Astrocyte of the spinal cord (primary cell): ENCODE results near the gene AGPAT2.
A peak's percentile ranks its signal among the peaks of the same experiment; 100 is the strongest.
"Not testable (repeated sequence)": the region's sequence is repeated elsewhere in the genome, so short reads cannot be mapped to it uniquely, and the experiment has no call there.

Experiments
- DNase-seq: peaks from one replicate; pipeline ENCODE4 v3.0.0; 2011; ENCODE audit warnings: low read depth, low spot score
- H3K4me3 ChIP-seq: 2 replicates; pipeline ENCODE4 v1.5.1; 2011; ENCODE audit warnings: low read depth, mild to moderate bottlenecking, low read length, moderate library complexity
- in situ Hi-C: cut with HindIII; loops from 2 replicates; pipeline ENCODE4 v1.10.0; 2017; ENCODE audit warnings: low sequenced_read_pairs
- TF ChIP-seq, protein P1 (sequence below): IDR thresholded peaks from 2 replicates; pipeline ENCODE4 v1.5.1; 2012; ENCODE audit warnings: low read depth, mild to moderate bottlenecking, low read length, inconsistent platforms

Gene AGPAT2

DNA sequence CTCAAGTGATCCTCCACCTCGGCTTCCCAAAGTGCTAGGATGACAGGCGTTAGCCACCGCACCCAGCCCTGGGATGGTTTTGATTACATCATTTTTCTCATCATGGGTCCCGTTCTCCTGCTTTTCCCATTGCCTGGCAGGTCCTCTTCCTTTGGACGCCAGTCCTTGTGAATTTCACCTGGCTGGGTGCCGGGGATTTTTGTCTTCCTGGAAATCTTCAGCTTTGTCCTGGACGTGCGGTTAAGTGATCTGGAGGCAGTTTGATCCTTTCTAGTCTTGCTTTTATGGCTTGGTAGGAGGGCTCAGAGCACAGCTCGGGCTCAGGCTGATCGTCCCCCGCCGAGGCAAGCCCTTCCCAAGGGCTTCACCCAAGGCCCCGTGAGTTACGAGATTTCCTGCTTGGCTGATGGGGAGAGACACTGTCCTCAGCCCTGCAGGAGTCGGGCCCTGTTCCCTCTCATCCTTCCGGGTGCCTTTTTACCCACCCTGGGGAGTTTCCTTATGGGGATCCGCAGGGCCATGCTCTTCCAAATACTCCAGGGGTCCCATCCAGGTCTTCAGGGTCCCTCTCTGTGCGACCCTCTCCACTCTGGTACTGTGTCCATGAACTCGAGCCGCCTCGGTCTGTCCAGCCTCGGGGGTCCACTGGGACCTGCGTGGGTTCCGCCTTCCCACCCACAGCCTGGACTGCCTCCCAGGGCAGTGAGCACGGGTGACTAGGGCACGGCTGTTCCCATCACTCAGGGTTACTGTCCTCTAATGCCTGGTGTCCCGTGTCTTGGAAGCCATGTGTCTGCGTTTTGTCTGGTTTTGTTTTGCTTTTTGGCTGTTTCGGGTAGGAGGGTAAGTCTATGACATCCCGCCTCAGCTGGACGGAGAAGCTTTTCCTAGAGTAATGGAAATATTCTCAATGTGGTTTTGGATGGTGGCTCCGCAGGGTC, 46.8 kb downstream of the AGPAT2 start:
- in situ Hi-C loops: no loop called here
- DNase-seq: no peak
- TF ChIP-seq, protein P1, sequence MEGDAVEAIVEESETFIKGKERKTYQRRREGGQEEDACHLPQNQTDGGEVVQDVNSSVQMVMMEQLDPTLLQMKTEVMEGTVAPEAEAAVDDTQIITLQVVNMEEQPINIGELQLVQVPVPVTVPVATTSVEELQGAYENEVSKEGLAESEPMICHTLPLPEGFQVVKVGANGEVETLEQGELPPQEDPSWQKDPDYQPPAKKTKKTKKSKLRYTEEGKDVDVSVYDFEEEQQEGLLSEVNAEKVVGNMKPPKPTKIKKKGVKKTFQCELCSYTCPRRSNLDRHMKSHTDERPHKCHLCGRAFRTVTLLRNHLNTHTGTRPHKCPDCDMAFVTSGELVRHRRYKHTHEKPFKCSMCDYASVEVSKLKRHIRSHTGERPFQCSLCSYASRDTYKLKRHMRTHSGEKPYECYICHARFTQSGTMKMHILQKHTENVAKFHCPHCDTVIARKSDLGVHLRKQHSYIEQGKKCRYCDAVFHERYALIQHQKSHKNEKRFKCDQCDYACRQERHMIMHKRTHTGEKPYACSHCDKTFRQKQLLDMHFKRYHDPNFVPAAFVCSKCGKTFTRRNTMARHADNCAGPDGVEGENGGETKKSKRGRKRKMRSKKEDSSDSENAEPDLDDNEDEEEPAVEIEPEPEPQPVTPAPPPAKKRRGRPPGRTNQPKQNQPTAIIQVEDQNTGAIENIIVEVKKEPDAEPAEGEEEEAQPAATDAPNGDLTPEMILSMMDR: no peak
- H3K4me3 ChIP-seq: no peak overlapping the region

DNA sequence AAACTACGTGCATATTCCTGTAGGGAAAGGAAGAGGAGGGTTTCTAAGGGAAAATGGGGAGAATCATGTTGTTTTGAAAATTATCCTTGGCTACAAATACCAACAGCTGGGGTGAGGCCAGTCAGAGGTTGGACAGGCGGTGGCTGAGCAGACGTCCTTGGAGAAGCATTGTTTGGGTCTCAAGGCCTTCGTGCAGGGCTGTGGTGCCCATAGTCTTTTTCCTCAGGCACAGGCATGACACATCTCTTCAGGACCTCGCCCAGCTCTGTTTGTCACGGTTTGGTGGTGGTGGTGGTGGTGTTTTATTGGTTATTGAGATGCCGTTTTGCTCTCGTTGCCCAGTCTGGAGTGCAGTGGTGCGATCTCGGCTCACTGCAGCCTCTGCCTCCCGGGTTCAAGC, 52.4 kb downstream of the AGPAT2 start:
- in situ Hi-C loops: no loop called here
- TF ChIP-seq, protein P1: no peak
- H3K4me3 ChIP-seq: no peak overlapping the region
- DNase-seq: no peak

DNA sequence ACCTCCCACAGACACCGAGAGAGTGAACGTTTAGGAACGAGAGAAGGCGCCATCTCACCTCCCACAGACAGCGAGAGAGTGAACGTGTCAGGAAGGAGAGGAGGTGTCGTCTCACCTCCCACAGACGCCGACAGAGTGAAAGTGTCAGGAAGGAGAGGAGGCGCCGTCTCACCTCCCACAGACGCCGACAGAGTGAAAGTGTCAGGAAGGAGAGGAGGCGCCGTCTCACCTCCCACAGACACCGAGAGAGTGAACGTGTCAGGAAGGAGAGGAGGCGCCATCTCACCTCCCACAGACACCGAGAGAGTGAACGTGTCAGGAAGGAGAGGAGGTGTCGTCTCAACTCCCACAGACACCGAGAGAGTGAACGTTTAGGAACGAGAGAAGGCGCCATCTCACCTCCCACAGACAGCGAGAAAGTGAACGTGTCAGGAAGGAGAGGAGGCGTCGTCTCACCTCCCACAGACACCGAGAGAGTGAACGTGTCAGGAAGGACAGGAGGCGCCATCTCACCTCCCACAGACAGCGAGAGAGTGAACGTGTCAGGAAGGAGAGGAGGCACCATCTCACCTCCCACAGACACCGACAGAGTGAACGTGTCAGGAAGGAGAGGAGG, 54.7 kb downstream of the AGPAT2 start:
- in situ Hi-C loops, H3K4me3 ChIP-seq, DNase-seq: not testable (repeated sequence)

DNA sequence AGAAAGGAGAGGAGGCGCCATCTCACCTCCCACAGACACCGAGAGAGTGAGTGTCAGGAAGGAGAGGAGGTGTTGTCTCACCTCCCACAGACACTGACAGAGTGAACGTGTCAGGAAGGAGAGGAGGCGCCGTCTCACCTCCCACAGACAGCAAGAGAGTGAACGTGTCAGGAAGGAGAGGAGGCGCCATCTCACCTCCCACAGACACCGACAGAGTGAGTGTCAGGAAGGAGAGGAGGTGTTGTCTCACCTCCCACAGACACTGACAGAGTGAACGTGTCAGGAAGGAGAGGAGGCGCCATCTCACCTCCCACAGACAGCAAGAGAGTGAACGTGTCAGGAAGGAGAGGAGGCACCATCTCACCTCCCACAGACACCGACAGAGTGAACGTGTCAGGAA, 55.2 kb downstream of the AGPAT2 start:
- H3K4me3 ChIP-seq, DNase-seq, in situ Hi-C loops: not testable (repeated sequence)

DNA sequence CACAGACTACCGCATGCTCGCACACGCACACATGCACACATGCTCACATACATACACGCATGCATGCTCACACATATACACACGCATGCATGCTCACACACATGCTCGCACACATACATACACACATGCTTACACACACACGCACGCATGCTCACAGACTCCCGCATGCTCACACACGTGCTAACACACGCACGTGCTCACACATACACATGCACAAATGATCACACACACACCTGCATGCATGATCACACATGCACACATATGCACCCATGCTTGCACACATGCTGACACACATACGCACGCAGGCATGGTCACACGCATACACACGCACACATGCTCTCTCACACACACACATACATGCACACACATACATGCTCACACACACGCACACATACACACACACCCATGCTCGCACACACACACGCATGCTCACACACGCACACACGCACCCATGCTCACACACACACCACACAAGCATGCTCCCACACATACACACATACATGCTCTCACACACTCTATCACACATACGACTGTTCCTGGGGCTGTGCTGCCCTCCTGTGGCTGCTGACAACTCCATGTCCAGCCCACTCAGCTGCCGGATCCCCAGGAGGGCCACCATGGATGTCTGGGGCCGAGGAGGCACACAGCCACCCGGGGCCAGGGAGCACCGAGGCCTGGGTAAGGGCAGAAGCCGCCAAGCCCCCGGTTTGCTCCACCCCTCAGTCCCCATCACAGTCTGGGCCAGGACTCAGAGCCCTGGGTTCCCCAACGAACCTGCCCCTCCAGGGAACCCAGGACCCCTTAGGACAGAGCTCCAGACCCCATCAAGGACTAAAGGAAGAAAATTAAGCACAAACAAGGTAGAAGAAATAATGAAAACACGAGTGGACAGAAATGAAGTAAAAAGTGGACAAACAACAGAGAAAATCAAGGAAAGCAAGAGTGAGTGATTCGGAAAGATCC, 55.9 kb downstream of the AGPAT2 start:
- in situ Hi-C loops: no loop called here
- TF ChIP-seq, protein P1: peak; percentile 89
- H3K4me3 ChIP-seq: no peak overlapping the region
- DNase-seq: peak; percentile 68

DNA sequence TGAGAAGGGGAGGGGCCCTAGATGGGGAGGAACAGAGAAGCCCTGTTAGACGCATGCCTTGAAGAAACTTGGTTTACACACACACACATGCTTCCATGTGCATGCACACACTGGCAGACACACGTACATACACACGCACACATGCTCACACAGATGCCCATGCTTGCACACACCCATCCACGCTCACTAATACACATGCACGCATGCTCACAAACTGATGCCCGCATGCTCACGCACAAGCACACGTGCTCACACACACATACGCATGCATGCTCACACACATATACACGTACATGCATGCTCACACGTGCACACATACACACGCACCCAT, 56.6 kb downstream of the AGPAT2 start:
- TF ChIP-seq, protein P1: no peak
- DNase-seq: no peak
- in situ Hi-C loops: no loop called here
- no peak overlapping the region for H3K4me3 ChIP-seq

DNA sequence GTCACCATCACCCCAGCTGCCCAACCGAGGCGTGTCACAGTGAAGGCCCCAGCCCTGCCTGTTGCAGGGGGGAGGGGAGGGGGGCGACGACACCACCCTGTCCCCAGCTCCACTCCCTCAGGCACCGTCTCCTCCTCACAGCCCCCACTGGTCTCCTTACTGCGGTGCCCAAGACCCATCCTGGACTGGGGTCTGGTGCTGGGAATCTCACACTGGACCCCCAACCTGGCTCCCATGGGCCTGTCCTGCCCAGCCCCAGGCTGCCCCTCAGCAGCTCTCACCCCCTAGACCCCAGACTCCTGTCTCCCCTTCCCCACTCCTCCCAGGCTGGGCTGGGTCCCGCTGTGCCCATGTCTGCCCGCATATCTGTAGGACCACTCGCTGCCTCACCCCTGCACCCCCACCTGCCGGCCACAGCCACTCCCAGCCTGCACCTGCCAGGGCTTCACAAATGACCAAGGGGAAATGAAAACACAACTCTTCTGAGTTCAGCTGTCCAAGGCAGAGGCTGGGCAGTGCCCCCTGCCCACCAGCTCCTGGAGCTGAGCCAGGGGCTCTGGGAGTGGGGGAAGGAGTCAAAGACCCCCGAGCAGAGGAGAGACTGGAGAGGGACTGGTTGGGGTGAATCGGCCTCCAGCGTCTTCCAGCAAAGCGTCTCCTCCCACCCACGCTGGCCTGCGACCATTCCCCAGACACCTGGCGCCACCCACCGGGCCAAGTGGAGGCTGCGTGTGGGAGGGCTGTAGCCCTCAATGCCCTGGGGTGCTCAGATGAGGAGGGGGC, 57.2 kb downstream of the AGPAT2 start:
- in situ Hi-C loops: no loop called here
- peak; percentile 36 for DNase-seq
- TF ChIP-seq, protein P1: peak; percentile 77

More for the DNA sequence above, 57.2 kb downstream of the AGPAT2 start:
- no peak overlapping the region for H3K4me3 ChIP-seq
